Astrocyte (in vitro differentiated cells and primary cell): ENCODE data around the gene GTPBP3. TPM values are rescaled to one million over a fixed set of nuclear protein-coding genes. Genes with fewer than 3 reads are reported as not detected.
A peak's percentile ranks its signal among the peaks of the same experiment; 100 is the strongest.

ENCODE experiments used
- DNase-seq: peaks from one replicate; pipeline ENCODE4 v3.0.0-alpha.2; 2010; ENCODE audit warnings: low read depth
- FAIRE-seq: peaks from 2 replicates; lab custom pipeline; 2011; peaks lifted over from hg19 to GRCh38; lab: Jason Lieb, UNC
- H2AFZ ChIP-seq: 2 replicates; pipeline ENCODE4 v1.6.0; 2012; ENCODE audit warnings: low read depth, low read length, inconsistent platforms
- H3K27ac ChIP-seq: 2 replicates; pipeline ENCODE4 v1.5.1; 2011; ENCODE audit warnings: low read depth, low read length, inconsistent platforms
- H3K27me3 ChIP-seq: 2 replicates; pipeline ENCODE4 v1.6.0; 2011; ENCODE audit warnings: low read length, inconsistent platforms; ENCODE audit not compliant: insufficient read depth
- H3K36me3 ChIP-seq: 2 replicates; pipeline ENCODE4 v1.5.1; 2011; ENCODE audit warnings: low read length, inconsistent platforms; ENCODE audit not compliant: insufficient read depth
- H3K4me1 ChIP-seq: 2 replicates; pipeline ENCODE4 v1.5.1; 2011; ENCODE audit warnings: low read length, inconsistent platforms; ENCODE audit not compliant: insufficient read depth
- H3K4me2 ChIP-seq: 2 replicates; pipeline ENCODE4 v1.6.0; 2012; ENCODE audit warnings: low read length, inconsistent platforms
- H3K4me3 ChIP-seq: 2 replicates; pipeline ENCODE4 v1.5.1; 2011; ENCODE audit warnings: low read depth, mild to moderate bottlenecking, low read length, inconsistent platforms; ENCODE audit not compliant: insufficient read depth
- H3K79me2 ChIP-seq: 2 replicates; pipeline ENCODE4 v1.6.0; 2012; ENCODE audit warnings: mild to moderate bottlenecking, low read length, inconsistent platforms; ENCODE audit not compliant: insufficient read depth
- H3K9ac ChIP-seq: 2 replicates; pipeline ENCODE4 v1.6.0; 2012; ENCODE audit warnings: mild to moderate bottlenecking, low read length, inconsistent platforms
- H3K9me3 ChIP-seq: 2 replicates; pipeline ENCODE4 v1.5.1; 2012; ENCODE audit warnings: low read depth, mild to moderate bottlenecking, low read length, inconsistent platforms; ENCODE audit not compliant: insufficient read depth
- H4K20me1 ChIP-seq: 2 replicates; pipeline ENCODE4 v1.6.0; 2012; ENCODE audit warnings: low read length, inconsistent platforms; ENCODE audit not compliant: insufficient read depth
- H3K27ac Mint-ChIP-seq: one replicate; pipeline ENCODE4 v1.8.0; 2021; ENCODE audit warnings: mild to moderate bottlenecking, mixed read lengths; ENCODE audit not compliant: unreplicated experiment
- H3K27me3 Mint-ChIP-seq: one replicate; pipeline ENCODE4 v1.8.0; 2021; ENCODE audit warnings: low read depth, mixed read lengths; ENCODE audit not compliant: unreplicated experiment
- H3K36me3 Mint-ChIP-seq: one replicate; pipeline ENCODE4 v1.8.0; 2021; ENCODE audit warnings: low read depth, mixed read lengths; ENCODE audit not compliant: unreplicated experiment
- H3K4me1 Mint-ChIP-seq: one replicate; pipeline ENCODE4 v1.8.0; 2021; ENCODE audit warnings: low read depth, mixed read lengths; ENCODE audit not compliant: unreplicated experiment
- H3K4me3 Mint-ChIP-seq: one replicate; pipeline ENCODE4 v1.8.0; 2021; ENCODE audit warnings: mild to moderate bottlenecking, moderate library complexity, mixed read lengths; ENCODE audit not compliant: unreplicated experiment
- H3K9me3 Mint-ChIP-seq: one replicate; pipeline ENCODE4 v1.8.0; 2021; ENCODE audit warnings: mild to moderate bottlenecking, mixed read lengths; ENCODE audit not compliant: unreplicated experiment
- EZH2 ChIP-seq: IDR thresholded peaks from 2 replicates; pipeline ENCODE4 v1.6.1; 2012; ENCODE audit warnings: mild to moderate bottlenecking, low read length, inconsistent platforms; ENCODE audit not compliant: insufficient read depth
- total RNA-seq: library from RNA; stranded (reverse); gene quantifications from 2 replicates; pipeline ENCODE4 v1.2.1, GENCODE V29; 2021
- TF ChIP-seq, protein P1 (sequence below): IDR thresholded peaks from 2 replicates; pipeline ENCODE4 v1.5.1; 2011; ENCODE audit warnings: low read depth, mild to moderate bottlenecking, inconsistent platforms, low read length, moderate library complexity; ENCODE audit not compliant: insufficient read depth

Gene GTPBP3
- total RNA-seq, 1 donor from 2014 or later = 21.7 TPM

DNA sequence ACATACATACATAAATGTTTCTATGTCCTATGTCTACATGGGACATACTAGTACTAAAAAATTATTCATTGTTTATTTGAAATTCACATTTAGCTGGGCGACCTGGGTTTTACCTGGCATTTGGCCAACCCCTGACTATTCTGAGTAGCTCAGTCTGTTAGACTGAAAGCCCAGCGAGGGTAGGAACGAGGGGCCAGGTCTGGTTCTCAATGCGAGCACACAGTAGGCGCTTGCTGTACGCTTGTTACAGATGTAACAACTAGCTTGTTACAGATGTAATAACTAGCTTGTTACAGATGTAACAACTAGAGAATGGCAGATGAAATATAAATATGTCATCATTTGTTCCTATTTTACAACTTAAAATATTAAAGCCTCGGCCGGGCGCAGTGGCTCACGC lies 1.8 kb upstream of the GTPBP3 start:
- H2AFZ ChIP-seq = peak overlapping the region; percentile 94
- H3K4me3 ChIP-seq = no peak overlapping the region
- H3K27me3 ChIP-seq = no peaks in the 10 kb centered on the region
- H3K9me3 ChIP-seq = no peaks in the 10 kb centered on the region
- Mint-ChIP-seq H3K27me3 (no peaks in the 10 kb centered on the region), H3K9me3 (no peaks in the 10 kb centered on the region), H3K36me3 (peaks cover 5% of the 10 kb centered on the region), H3K27ac (peak overlapping the region; percentile 41), H3K4me3 (peak overlapping the region; percentile 89), H3K4me1 (peaks cover 3% of the 10 kb centered on the region)
- DNase-seq (no peak), FAIRE-seq (no peak)
- no peaks in the 10 kb centered on the region for H3K36me3 ChIP-seq
- no peak overlapping the region for H3K9ac ChIP-seq
- no peaks in the 10 kb centered on the region for H4K20me1 ChIP-seq
- no peak for TF ChIP-seq EZH2
- TF ChIP-seq, protein P1, sequence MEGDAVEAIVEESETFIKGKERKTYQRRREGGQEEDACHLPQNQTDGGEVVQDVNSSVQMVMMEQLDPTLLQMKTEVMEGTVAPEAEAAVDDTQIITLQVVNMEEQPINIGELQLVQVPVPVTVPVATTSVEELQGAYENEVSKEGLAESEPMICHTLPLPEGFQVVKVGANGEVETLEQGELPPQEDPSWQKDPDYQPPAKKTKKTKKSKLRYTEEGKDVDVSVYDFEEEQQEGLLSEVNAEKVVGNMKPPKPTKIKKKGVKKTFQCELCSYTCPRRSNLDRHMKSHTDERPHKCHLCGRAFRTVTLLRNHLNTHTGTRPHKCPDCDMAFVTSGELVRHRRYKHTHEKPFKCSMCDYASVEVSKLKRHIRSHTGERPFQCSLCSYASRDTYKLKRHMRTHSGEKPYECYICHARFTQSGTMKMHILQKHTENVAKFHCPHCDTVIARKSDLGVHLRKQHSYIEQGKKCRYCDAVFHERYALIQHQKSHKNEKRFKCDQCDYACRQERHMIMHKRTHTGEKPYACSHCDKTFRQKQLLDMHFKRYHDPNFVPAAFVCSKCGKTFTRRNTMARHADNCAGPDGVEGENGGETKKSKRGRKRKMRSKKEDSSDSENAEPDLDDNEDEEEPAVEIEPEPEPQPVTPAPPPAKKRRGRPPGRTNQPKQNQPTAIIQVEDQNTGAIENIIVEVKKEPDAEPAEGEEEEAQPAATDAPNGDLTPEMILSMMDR = no peak
- H3K27ac ChIP-seq = no peak overlapping the region
- H3K79me2 ChIP-seq = peaks cover 13% of the 10 kb centered on the region
- H3K4me1 ChIP-seq = peaks cover 19% of the 10 kb centered on the region
- no peak overlapping the region for H3K4me2 ChIP-seq

DNA sequence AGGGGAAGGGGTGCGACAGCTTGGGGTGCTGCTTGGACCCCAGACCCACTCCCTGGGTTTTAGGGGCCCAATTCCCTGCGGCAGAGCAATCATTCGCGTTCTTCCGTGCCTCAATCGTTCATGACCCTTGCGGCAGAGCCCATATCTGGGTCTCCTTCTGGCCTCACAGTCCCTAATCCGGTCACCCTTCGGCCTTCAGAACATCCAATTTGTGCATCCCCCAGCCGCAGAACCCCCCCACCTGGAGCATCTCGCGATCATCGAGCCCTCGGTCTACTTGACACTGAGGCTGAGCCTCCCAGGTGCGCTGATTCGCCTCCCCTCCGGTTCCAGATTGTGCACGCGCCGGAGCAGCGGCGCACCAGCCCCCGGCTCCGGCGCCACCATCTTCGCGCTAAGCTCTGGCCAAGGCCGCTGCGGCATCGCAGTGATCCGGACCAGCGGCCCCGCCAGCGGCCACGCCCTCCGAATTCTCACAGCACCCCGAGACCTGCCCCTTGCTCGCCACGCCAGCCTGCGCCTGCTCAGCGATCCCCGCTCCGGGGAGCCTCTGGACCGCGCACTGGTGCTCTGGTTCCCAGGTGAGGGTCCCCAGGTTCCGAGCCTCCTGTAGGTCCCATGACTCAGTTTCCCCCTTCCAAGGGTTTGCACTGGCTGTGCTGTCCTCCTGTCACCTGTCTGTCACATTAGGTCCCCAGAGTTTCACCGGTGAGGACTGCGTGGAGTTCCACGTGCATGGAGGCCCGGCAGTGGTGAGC lies 501 bp downstream of the GTPBP3 start:
- H3K4me1 ChIP-seq = peaks cover 19% of the 10 kb centered on the region
- no peaks in the 10 kb centered on the region for H3K36me3 ChIP-seq
- H3K4me1 Mint-ChIP-seq = peaks cover 3% of the 10 kb centered on the region
- H3K36me3 Mint-ChIP-seq = peaks cover 2% of the 10 kb centered on the region
- DNase-seq = no peak
- H3K4me2 ChIP-seq = peak overlapping the region; percentile 94
- H3K9me3 Mint-ChIP-seq = no peaks in the 10 kb centered on the region
- H4K20me1 ChIP-seq = no peaks in the 10 kb centered on the region
- TF ChIP-seq EZH2 = no peak
- TF ChIP-seq, protein P1 = no peak
- peak overlapping the region; percentile 83 for H3K9ac ChIP-seq
- no peak overlapping the region for H3K27ac ChIP-seq
- H3K4me3 Mint-ChIP-seq = peak overlapping the region; percentile 97
- FAIRE-seq = no peak
- H3K27me3 Mint-ChIP-seq = no peaks in the 10 kb centered on the region
- peak overlapping the region; percentile 76 for H3K4me3 ChIP-seq
- peak overlapping the region; percentile 90 for H2AFZ ChIP-seq
- no peaks in the 10 kb centered on the region for H3K27me3 ChIP-seq
- H3K27ac Mint-ChIP-seq = no peak overlapping the region
- H3K79me2 ChIP-seq = peaks cover 13% of the 10 kb centered on the region
- no peaks in the 10 kb centered on the region for H3K9me3 ChIP-seq

DNA sequence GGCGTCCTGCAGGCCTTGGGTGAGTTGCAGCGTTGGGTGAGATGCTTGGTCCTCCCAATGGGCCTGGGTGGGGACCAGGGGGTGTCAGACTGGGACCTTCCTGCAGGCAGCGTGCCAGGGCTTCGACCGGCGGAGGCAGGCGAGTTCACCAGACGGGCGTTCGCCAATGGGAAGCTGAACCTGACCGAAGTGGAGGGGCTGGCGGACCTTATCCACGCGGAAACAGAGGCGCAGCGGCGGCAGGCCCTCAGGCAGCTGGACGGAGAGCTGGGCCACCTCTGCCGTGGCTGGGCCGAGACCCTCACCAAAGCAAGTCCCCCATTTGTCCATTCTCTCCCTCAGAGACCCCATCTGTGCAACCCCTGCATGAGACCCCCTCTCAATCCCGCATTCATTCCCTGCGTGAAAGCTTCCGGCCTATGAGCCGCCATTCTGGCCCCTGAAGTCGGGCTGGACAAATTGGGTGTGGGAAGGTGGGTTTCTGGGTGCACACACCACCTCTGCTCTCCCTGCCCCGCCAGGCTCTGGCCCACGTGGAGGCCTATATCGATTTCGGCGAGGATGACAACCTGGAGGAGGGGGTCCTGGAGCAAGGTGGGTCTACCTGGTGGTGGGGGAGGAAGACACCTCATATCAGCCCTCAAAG lies 1.2 kb downstream of the GTPBP3 start:
- H3K9me3 ChIP-seq = no peaks in the 10 kb centered on the region
- peak overlapping the region; percentile 90 for H2AFZ ChIP-seq
- Mint-ChIP-seq H3K4me1 (peaks cover 3% of the 10 kb centered on the region), H3K4me3 (peak overlapping the region; percentile 97), H3K36me3 (peaks cover 2% of the 10 kb centered on the region), H3K9me3 (no peaks in the 10 kb centered on the region), H3K27me3 (no peaks in the 10 kb centered on the region), H3K27ac (no peak overlapping the region)
- FAIRE-seq (no peak), DNase-seq (no peak)
- H3K27me3 ChIP-seq = no peaks in the 10 kb centered on the region
- H3K9ac ChIP-seq = peak overlapping the region; percentile 83
- H3K27ac ChIP-seq = no peak overlapping the region
- TF ChIP-seq EZH2 = no peak
- TF ChIP-seq, protein P1 = no peak
- no peaks in the 10 kb centered on the region for H4K20me1 ChIP-seq
- H3K79me2 ChIP-seq = peaks cover 13% of the 10 kb centered on the region
- H3K4me2 ChIP-seq = peak overlapping the region; percentile 94
- H3K4me3 ChIP-seq = peak overlapping the region; percentile 76
- H3K4me1 ChIP-seq = peaks cover 18% of the 10 kb centered on the region
- no peaks in the 10 kb centered on the region for H3K36me3 ChIP-seq
